ENCODE measurements around the gene TRIM49C. TPM values are rescaled to one million over a fixed set of nuclear protein-coding genes. Genes with fewer than 3 reads are reported as not detected.

TRIM49C gene
- total RNA-seq, result not detected in 2 replicates

GRCh38 chr11:90030806-90031205, at the start of gene TRIM49C:
Gene TRIM49C (plus strand): TSS chr11:90031106. CDS start chr11:90035212, 4,106 bp downstream.

GRCh38 chr11:90085650-90086049, 54.7 kb downstream of the TRIM49C start, which contains the start of gene UBTFL1:
Gene UBTFL1 (plus strand): TSS chr11:90085950. CDS start chr11:90085950, 0 bp downstream.

Small RNA genes lying within 50 kb of the gene (small RNA-seq; reads per million reads assigned to genes)
- not detected for gene AP000827.1

Other genes starting within 250 kb of the TRIM49C start
- gene TRIM49, start 222.5 kb upstream of the TRIM49C start, total RNA-seq, result not detected in 2 replicates
- not detected in 2 replicates for gene TRIM64B, start 152.6 kb upstream of the TRIM49C start, total RNA-seq
- gene TRIM49D1, start 108.9 kb upstream of the TRIM49C start, total RNA-seq, result not detected in 2 replicates
- gene TRIM49D2, start 107.0 kb upstream of the TRIM49C start, total RNA-seq, result not detected in 2 replicates
- gene TRIM64, start 65.1 kb upstream of the TRIM49C start, total RNA-seq, result not detected in 2 replicates
- not detected in 2 replicates for gene UBTFL1, start 54.8 kb downstream of the TRIM49C start, total RNA-seq
- 7.4 and 10.9 TPM in 2 replicates for gene NAALAD2, start 103.6 kb downstream of the TRIM49C start, total RNA-seq
- 25.4 and 36.7 TPM in 2 replicates for gene CHORDC1, start 191.9 kb downstream of the TRIM49C start, total RNA-seq

Measured in hair follicle dermal papilla cell (primary cell).